Measurements from ENCODE around the gene SNX4.
"Not testable (repeated sequence)": the region's sequence is repeated elsewhere in the genome, so short reads cannot be mapped to it uniquely, and the experiment has no call there.

The SNX4 gene

DNA sequence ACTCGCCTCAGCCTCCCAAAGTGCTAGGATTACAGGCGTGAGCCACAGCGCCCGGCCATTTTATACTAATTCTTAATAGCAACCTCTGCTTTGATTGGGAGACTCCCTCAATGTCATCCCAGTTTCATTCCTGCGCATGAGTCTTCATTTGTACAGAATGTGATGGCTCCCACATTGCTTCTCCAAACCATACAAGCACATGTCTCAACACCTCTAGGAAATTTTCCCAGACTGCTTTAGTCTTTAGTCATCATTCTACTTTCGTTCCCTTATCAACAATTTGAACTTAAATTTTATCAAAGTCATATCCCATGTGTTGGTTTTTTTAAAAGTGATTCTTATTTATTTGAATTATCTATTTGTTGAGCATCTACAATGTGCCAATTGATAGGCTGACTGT is 58.1 kb downstream of the SNX4 start:
- FAIRE-seq, result no peak

DNA sequence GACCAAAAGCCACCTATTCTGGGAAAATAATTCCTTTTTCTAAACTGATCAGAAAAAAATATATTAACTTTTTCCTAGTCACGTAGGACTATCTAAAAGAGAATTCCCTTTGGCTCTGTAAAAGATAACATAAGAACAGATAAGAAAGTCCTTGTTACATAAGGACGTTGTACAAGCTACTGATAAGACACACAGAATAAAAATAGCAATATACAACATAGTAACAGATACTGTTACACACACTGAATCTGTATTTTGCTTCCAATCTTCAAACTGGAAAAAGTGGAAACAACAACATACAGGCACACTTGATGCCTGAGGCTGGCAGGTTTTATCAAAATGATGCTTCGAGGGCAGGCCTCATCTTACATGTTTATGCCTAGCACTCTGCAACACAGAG is 59.8 kb downstream of the SNX4 start:
- FAIRE-seq, result no peak

DNA sequence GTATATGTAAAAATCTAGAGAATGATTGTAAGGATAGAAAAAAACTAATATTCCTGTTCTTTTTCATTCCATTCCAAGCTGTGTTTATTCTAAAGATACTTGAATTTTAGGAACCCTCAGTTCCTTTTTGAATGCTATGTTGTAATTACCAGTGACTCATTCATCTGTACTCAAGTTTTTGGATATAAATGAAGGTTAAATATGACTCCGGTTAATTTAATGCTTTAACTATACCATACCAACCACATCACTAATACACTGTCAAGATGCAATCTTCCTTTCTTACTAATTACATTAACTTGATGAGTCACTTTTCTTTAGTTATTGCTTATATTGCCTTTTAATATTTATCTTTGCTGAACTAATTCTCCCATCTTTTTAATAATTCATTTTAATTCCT is 76.1 kb downstream of the SNX4 start:
- FAIRE-seq, result no peak

DNA sequence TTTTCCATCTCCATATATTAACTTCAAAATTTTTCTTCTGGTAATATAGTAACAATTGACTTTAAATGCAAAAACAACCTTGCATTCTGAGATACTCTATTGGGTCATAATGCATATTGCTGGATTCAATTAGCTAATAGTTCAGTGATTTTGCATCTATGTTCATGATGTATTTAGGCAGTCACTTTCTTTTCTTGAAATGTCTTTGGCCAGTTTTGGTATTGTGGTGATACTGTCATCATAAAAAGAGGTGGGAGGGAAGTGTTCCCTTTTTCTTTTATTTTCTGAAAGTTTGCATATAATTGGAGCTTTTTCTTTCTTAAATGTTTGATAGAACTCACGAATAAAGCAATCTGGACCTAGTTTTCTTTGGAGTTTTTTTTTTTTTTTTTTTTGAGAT is 77.5 kb downstream of the SNX4 start:
- FAIRE-seq, result no peak

DNA sequence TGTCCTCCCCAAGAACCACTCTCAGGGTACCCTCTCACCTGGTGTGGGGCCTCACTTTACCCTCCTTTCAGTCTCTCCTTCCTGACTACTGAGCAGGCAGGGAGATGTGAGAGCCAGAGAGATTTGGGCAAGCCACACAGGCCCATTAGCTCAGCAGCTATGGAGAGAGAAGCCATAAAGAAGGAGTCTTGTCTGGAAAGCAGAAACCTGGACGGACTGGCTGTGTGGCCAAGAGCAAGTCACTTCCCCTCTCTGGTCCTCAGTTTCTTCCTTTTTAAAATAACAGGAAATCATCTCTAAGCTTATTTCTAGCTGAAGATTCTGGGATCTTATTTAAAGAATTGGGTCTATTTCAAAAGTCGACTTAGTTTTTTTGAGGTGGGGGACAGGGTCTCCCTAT is 79.0 kb downstream of the SNX4 start:
- FAIRE-seq, result no peak

DNA sequence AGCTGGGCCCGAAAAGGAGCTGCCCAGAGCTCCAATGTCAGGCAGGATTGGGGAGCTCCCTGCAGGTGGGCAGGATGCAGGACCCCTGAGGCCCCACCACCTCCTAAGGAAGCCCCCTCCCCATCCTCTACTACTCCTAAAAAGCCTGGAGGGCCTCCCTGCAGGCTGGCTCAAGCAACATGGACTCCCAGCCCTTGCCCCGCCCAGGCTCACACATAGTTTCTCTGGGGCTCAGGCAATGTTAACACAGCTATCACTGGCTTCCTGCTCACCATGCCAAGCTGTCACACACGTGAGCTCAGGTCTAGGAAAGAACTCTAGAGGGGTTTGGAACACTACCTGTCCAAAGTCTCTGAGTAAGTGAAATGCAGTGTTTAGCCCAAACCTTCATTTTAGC is 79.4 kb downstream of the SNX4 start:
- FAIRE-seq, result no peak

DNA sequence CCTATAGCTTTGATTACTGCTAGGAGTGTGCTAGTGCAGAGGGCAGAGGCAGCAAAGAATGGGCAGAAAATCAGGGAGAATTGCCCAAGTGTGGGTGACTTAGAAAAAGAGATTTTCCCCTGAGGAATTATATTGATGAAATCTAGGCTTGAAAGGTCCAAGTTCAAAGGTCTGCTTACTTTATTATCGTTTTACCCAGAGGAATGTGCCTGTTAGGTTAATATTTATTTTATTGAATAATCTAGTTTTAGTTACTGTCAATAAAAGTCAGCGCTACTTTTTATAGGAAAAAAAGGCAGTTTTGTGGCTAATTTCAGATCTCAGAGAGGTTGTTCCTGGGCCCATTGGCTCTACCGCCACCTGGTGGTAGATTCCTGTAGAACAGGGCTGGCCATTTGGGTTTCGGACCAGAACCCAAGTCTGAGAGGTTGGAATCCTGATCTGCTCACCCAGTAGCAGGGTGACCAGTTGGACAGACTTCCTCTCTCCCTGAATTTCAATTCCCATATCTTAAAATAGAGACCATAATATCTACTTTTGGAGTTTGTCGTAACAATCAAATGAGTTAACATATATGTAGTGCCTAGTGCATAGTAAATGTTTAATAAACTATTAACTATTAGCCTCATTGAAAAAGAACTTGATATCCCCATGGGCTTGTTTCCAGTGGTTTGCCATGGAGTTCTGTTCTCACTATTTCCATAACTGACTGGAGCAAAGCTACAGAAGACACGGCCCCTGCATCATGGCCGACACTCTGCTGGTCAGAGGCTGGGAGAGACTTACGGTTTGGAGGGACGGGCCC is 82.2 kb downstream of the SNX4 start:
- no peak for FAIRE-seq

DNA sequence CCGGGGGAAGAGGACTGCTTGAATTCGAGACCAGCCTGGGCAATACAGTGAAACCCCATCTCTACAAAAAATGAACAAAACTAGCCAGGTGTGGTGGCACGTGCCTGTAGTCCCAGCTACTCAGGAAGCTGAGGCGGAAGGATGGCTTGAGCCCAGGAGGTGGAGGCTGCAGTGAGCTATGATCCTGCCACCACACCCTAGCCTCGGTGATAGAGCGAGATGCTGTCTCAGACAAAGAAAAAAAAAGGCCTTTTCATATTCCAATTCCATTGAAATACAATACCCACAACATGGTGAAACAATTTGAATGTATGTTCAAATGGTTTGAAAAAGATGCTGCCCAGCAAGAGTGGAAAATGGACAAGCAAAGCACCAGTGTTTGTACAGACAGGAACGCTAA is 83.1 kb downstream of the SNX4 start:
- no peak for FAIRE-seq

DNA sequence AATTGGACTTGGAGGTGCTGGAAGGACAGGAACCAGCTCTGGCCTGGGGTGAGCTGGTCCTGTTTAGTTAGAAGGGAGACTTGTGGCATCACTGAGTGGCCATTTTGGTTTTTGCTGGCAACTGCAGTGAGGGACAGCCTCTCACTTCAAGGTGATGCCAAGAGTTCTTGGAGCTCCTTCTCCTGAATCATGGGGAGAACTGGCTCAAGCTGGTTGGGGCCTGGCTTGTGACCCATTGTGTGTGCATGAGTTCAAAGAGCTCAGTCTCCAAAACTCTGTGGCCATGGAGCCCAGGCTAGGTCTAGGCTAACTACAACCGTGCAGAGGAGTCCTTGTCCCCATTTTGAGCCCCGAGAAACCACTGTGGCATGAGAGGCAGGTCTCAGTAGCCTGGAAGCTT is 84.8 kb downstream of the SNX4 start:
- no peak for FAIRE-seq

DNA sequence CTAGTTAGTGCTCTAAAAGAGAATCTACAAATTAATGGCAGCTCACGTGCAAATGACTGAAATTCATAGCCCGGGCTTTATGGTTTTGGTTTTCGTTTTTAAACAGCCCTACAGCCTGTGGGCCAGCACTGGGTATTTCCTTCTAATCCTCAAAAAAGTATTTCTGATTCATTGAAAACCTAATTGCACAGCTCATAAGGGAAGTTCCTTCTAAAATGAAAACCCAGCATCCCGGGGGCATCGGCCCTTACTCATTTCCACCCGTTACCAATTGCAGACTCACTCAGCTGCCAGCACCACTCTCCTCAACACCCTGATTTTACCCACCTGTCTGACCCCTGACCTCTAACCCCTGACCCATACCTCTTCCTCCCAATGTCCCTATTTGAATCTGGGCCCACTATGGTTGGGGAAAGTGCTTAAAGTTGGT is 85.4 kb downstream of the SNX4 start:
- FAIRE-seq, result no peak

DNA sequence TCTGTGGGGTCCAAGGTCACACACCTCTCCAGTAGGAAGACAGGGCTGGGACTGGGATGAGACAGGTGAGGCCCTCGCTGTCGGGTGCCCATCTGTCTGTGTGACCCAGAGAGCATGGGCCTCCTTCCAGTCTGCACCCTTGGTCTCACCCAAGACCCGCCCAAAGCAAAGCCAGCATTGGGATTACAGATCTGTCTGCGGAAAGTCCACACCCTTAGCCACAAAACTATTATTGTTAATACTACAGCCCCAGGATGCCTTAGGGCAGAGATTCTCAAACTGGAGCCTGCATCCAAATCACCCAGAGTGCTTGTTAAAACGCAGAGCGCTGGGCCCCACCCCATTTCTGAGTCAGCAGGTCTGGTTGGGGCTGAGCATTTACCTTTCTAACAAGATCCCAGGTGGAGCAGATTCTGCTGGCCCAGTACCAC is 86.4 kb downstream of the SNX4 start:
- FAIRE-seq, result no peak

DNA sequence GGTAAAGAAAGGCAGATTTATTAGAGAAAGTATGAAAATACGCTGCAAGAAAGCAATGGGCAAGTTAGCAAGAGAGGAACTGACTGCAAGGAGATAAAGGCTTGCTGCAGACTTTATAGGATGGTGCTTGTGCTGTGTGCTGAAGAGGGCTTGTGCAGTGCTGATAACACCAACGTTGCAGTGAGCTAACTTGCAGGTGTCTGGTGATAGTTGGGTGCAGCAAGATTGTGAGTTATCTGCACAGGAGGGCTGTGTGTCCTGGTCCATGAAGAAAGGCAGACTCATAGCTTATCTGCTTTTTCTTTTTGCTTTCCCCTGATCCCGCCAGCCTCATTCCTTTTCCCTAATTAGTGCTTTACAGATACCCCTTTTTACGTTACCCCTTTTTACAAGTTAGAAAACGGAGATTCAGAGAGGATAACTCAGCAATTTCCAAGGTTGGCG is 86.9 kb downstream of the SNX4 start:
- FAIRE-seq, result no peak

DNA sequence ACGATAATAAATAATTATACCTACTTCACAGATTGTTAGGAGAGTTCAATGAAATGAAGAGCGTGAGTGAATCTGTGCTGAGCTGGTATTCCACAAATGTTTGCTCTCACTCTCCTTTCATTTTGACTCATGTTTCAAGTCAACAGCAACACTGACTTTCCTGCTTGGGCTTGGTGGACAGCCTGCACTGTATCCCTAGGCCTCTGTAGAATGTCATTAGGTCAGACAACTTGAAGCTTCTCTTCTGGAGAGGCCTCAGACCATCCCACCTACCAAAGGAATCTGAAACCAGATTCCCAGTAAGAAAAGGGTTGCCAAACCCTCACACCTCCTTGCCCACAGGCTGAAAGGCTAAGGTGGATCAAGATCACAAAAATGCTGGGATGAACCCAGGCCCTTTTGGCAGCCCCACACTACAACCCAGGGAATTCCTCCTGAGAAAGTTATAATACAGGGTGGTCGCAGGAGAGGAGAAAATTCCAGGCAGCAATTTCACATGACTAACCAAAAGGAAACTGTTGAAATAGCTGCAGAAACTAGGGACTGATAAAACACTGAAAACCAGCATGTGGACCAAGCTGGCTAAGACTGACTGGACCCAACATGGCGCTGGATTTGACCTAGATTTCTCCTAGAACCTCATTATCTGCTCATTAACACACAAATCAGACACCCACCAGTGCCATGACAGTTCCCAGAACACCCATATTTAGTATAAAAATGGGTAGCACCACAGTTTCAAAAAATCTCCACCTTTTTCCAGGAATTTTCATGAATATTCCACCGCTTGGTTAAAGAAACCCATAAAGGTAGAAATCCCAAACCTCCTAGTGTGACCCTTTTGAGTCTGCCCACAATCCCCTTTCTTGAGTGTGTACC is 87.9 kb downstream of the SNX4 start:
- no peak for FAIRE-seq

DNA sequence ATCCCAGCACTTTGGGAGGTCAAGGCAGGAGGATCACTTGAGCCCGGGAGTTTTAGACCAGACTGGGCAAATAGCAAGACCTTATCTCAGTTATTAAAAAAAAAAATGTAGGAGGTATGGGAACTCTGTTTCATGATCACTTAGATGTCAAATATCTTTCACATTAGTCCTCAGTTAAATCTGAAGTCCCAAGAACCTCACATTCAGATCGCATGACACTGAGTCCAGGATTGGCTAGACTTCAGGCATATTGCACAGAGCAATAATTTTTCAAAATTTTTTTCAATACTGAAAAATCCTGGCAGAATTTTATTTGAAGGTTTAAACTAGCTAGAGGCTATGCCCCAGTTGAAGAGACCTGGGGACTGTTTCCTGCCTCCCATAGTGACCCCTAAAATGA is 88.6 kb downstream of the SNX4 start:
- no peak for FAIRE-seq

DNA sequence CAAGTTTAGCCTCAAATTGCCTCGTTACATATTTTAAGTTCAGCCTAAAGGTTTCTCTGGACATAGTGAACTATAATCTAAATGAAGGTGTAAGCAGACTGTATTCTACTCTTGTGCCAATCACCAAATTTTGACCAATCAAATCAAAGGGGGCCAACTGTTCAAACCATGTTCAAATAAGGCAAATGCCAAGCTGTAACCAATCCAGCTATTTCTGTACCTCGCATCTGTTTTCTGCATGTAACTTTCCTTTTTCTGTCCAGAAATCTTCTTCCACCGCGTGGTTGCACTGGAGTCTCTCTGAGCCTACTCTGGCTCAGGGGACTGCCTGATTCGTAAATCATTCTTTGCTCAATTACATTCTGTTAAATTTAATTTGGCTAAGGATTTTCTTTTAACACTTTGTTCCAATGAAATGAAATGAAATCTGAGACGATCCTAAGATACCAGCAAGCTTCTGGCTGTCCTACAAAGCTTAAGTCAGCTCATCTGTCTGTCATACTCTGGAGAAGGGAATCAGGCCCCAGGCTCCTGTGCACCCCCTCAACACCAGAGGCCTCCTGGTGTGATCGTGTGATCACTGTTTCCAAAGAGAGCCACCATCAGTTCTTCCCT is 91.7 kb downstream of the SNX4 start:
- FAIRE-seq, result no peak

DNA sequence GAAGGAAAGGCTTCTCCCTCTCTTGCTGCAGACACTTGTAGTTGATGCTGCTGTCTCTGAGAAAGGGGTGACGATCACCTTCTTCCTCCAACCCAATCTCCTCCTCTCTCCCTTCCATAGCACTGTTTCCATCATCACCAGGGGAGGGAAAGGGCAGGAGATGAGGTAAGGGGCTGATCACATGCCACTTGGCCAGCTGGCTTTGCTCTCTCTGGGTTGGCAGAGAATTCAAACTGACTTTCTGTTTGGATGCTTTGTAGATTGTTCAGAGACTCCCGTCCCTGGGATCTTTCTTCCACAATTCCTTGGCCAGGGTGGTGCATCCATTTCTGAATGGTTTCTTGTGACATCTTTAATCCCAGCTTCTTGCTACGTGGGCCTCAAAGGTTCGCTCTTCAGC is 101.7 kb downstream of the SNX4 start:
- FAIRE-seq, result no peak

DNA sequence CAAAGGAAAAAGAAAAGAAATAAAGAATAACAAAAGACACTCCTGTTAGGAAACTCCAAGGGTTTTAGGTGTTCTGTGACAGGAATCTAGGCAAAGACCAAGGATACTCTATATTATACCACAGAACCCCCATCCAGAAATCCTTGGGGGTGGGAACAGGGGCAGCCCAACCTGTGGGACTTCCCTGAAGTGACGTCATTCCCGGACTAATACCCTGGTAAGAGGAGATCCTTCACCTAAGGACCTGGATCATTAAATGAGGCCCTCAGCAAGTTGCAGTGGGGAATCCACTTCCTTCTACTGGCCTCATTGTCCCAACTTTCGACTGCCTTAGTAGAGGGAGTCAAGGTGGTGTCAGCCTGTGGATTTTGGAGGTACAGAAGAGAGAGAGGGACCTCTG is 103.8 kb downstream of the SNX4 start:
- no peak for FAIRE-seq

DNA sequence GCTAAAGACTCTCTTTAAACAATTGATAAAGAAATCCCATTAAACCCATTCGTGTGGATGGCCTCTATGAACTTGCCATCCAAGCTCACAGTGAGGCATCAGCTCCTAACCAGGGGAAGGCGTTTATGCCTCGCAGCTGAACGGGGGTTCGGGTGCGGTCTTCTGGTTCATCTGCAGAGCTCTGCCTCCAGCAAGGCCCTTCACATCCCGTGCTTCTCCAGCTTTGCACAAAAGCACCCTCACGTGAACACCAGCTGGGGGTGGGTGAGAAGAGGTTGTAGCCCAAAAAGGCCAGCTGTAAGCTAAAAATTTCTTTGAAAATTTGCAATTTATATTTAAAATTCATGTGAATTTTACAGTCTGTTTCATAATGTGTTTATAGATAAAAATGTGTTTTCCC is 105.3 kb downstream of the SNX4 start:
- FAIRE-seq, result no peak

DNA sequence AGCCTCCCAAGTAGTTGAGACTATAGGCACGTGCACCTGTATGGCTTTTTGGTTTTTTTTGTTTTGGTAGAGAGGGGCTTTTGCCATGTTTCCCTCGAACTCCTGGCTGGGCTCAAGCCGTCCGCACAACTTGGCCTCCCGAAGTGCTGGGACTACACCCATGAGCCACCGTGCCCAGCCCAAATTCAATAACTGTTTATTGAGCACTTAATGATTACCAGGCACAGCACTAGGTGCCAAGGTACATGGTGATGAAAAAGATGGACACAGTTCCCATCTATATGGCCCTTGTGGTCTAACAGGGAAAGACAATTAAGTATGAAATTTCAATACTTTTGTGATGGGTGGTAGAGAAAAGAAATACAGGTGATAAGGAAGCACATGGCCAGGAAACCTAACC is 109.1 kb downstream of the SNX4 start:
- FAIRE-seq, result no peak

DNA sequence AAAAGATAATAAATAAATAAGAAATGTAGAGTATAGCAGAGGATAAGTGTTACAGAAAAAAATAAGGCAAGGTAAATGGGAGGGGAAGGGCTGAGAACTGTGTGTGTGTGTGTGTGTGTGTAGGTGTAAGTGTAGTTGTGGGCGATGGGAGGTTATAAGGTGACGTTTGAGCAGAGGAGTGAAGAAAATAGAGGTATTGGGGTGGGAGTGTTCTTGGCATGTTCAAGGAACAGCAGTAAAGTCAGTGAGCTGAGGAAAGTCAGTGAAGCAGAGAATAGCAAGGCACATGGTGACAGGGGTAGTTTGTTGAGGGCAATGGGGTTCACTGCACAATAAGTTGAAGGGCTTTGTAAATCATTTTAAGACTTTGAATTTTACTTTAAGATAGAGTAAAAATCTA is 113.9 kb downstream of the SNX4 start:
- FAIRE-seq, result no peak

DNA sequence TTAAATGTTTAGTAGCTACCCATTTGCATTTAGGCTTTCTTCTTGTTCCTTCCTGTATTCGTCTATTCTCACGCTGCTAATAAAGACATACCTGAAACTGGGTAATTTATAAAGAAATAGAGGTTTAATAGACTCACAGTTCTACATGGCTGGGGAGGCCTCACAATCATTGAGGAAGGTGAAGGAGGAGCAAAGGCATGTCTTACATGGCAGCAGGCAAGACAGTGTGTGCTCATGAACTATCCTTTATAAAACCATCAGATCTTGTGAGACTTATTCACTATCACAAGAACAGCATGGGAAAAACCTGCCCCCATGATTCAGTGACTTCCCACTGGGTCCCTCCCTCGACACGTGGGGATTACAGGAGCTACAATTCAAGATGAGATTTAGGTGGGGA is 114.5 kb downstream of the SNX4 start:
- FAIRE-seq, result not testable (repeated sequence)

DNA sequence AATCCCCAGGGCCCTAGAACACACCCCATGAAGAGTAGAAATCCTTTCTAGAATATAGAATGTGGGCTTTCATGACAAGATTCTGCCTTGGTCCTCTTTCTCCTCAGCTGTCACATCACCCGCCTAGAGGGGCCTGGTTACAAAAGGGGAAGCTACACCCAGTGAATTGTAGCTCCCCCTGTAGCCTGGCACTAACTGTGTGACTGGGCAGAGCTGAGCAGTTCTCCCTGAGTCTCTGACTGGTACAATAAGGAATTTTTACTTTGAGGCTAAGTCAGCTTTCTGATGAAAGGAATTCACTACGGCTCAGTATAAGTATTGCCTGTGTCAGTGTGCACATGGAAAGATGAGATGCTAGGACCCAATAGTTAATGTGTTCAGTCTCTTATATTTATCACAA is 116.2 kb downstream of the SNX4 start:
- FAIRE-seq, result no peak

DNA sequence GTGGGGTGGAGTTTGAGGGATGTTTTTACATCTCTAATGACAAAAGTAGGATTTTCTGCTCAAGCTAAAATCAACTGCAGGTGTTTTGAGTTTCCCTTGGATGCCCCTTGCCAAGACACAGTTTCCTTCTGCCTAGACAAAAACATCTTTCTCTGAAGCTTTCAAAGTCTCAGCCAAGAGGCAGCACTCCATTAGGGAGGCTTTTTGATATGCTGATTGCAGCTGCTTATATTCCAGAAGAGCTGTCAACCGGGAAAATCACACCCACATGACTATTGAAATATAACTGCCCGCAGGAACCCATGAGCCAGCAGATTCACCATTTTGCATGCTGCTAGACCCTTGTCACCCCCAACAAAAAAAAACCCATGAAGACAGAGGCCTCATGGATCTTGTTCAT is 117.4 kb downstream of the SNX4 start:
- FAIRE-seq, result no peak

DNA sequence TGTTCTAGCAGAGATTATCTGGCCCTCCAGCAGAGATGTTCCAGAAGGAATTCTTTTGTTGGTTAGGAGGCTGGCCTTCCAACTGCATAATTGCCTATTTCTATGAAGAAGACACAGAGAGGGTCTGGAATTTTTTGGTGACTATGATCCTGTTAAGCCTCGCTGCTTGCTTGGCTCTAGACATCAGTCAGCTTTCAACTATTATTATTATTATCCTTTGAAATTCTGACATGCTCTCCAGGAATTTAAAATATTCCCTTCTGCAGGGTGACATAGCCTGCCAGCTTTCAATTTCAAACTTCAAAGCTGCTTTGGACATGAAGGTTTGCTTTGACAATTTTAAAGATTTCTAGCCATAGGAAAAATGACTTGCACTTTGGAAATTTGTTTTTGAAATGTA is 118.6 kb downstream of the SNX4 start:
- no peak for FAIRE-seq
